HG03108 (cell line): Measurements from ENCODE around the gene RCSD1.
"Not testable (repeated sequence)": the region's sequence is repeated elsewhere in the genome, so short reads cannot be mapped to it uniquely, and the experiment has no call there.

Experiments used
- ATAC-seq: cut with Tn5 transposase; IDR thresholded peaks from one replicate; pipeline ENCODE4 v1.9.1; 2021; ENCODE audit warnings: moderate library complexity; ENCODE audit not compliant: unreplicated experiment

The RCSD1 gene

GRCh38 chr1:167710836-167711235, 80.8 kb downstream of the RCSD1 start:
- ATAC-seq: no peak

GRCh38 chr1:167711797-167712196, 81.8 kb downstream of the RCSD1 start:
- no peak for ATAC-seq

- ATAC-seq: no peak
Observed at GRCh38 chr1:167713330-167714081, 83.5 kb downstream of the RCSD1 start.

GRCh38 chr1:167714098-167714438, 84.0 kb downstream of the RCSD1 start:
- peak; percentile 44 for ATAC-seq

- peak; percentile 40 for ATAC-seq
Observed at GRCh38 chr1:167714439-167715156, 84.6 kb downstream of the RCSD1 start.

- peak; percentile 36 for ATAC-seq
Observed at GRCh38 chr1:167715157-167715999, 85.3 kb downstream of the RCSD1 start.

- no peak for ATAC-seq
Observed at GRCh38 chr1:167716000-167716271, 85.9 kb downstream of the RCSD1 start.

GRCh38 chr1:167717351-167717750, 87.3 kb downstream of the RCSD1 start:
- ATAC-seq: no peak

- ATAC-seq: no peak
Observed at GRCh38 chr1:167718914-167719691, 89.1 kb downstream of the RCSD1 start.

- ATAC-seq: not testable (repeated sequence)
Observed at GRCh38 chr1:167719715-167720421, 89.8 kb downstream of the RCSD1 start.

GRCh38 chr1:167720965-167721616, 91.1 kb downstream of the RCSD1 start:
- ATAC-seq: no peak

GRCh38 chr1:167721617-167722151, 91.7 kb downstream of the RCSD1 start, which contains the start of gene MPZL1:
Gene MPZL1 (plus strand): TSS chr1:167721982. CDS start chr1:167722152, 170 bp downstream.
- peak; percentile 85 for ATAC-seq

- peak; percentile 18 for ATAC-seq
Observed at GRCh38 chr1:167722152-167722869, 92.3 kb downstream of the RCSD1 start.

GRCh38 chr1:167722870-167723251, 92.8 kb downstream of the RCSD1 start:
- ATAC-seq: no peak

- no peak for ATAC-seq
Observed at GRCh38 chr1:167723707-167724323, 93.8 kb downstream of the RCSD1 start.

- ATAC-seq: no peak
Observed at GRCh38 chr1:167726008-167726407, 96.0 kb downstream of the RCSD1 start.

- no peak for ATAC-seq
Observed at GRCh38 chr1:167728818-167729410, 98.9 kb downstream of the RCSD1 start.

- ATAC-seq: no peak
Observed at GRCh38 chr1:167734227-167734626, 104.2 kb downstream of the RCSD1 start.
